Fibroblast of upper back skin (primary cell): ENCODE data around the gene CBLN3.

ENCODE experiments used
- DNase-seq: peaks from one replicate; pipeline ENCODE4 v3.0.0-alpha.2; 2013

The CBLN3 gene

DNA sequence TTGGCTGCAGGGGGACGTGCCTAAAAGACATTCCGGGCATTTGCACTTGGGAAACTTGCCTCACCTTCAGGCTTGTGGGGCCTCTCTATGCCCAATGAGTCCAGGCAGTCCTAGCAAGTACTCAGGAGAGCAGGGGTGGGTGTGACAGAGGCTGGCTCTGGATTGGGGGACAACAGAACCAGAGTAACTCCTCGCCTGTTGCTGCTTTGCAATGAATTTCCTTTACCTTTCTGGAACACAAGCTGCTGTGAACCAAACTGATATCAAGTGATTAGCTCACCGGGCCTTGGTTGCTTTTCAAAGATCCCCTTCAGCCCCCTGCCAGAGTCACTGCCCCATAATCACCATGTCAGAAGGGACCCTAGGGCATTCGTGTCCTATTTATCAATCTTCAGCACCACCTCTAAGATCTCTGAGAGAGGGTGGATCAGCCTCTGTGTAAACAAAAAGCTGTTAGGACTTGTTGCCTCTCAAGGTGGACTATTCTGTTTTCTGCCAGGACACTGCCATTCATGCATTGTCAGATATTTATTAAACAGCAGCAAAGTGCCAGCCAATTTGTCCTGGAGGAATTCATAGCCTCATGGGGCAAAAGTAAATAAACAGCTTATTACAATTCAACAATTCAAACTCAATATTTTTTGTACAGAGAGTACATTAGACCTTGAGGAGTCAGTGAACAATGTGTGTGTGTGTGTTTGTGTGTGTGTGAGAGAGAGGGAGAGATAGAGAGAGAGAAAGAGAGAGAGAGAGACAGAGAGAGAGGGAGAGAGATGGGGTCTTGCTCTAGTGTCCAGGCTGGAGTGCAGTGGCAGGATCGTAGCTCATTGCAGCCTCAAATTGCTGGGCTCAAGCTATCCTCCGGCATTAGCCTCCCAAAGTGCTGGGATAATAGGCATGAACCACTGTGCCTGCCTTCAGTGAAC, 50.2 kb downstream of the CBLN3 start:
- no peak for DNase-seq

DNA sequence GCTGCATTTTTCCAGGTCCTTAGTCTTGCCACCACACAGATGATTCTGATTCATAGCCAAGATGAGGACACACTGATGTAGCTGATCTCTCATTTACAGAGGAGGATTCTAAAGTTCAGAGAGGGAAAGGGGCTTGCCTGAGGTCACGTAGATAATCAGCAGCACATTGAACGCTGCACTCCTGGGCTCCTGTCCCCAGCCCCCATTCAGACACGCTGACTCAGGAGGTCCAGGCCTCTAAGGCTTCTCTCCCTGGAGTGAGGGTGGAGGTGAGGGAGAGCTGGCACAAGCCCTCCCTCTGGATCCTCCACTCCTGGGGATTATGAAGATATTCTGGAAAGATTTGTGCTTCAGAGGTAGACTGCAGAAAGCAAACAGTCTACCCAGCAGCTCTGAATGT, 51.1 kb downstream of the CBLN3 start:
- DNase-seq = no peak

DNA sequence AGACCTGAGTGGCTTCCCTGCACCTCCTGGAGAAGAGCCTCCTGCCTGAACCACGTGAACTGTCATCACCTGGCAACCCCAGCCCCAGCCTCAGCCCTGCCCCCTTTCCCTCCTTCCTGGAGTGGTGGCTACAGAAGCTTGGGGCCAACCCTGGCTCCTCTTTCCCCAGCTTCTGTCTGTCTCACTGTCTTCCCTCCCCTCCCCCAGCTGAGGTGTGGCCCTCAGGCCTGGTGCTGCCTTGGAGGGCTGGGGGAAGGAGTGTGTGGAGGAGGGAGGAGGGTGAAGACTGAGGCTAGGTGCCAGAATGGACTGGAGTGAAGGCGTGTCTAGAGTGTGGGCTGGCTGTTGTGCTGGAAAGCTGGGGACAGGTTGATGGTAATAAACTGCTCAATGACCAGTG, 51.8 kb downstream of the CBLN3 start:
- peak; percentile 31 for DNase-seq

DNA sequence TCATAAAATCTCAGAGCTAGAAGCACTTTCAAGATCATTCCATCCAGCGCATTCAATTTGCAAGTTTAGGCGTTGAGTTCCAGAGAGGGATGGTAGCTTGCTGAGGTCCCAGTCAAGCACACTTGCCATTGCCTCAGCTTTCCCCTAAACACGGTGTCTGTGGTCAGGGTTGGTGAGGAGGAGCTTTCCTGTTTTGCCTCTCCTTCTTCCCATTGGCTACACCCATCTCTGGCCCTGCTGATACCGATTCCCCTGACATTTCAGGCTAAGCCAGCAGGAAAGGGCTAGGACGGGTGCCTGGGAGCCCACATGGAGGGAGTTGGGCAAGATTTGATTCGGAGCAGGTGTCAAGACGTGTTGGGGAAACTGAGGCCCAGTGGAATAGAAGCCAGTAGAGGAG, 52.3 kb downstream of the CBLN3 start:
- DNase-seq = no peak
